ENCODE results near the gene PTPRD. TPM values are rescaled to one million over a fixed set of nuclear protein-coding genes. Genes with fewer than 3 reads are reported as not detected.

PTPRD gene
- total RNA-seq, 1 donor: 26.3 TPM

GRCh38 chr9:8571643-8572042, 2041.2 kb downstream of the PTPRD start:
- DNase-seq (ENCODE audit: low read depth): no peak
- H3K4me3 ChIP-seq (ENCODE audit: low read depth, low read length): no peak overlapping the region
- no peak for TF ChIP-seq CTCF (IDR thresholded peaks at IDR 0.05; ENCODE audit: insufficient read depth, low read depth, low read length)

GRCh38 chr9:8570776-8571175, 2042.0 kb downstream of the PTPRD start:
- TF ChIP-seq CTCF (IDR thresholded peaks at IDR 0.05; ENCODE audit: insufficient read depth, low read depth, low read length): no peak
- no peak for DNase-seq (ENCODE audit: low read depth)
- no peak overlapping the region for H3K4me3 ChIP-seq (ENCODE audit: low read depth, low read length)

- H3K4me3 ChIP-seq (ENCODE audit: low read depth, low read length): no peak overlapping the region
- no peak for DNase-seq (ENCODE audit: low read depth)
- no peak for TF ChIP-seq CTCF (IDR thresholded peaks at IDR 0.05; ENCODE audit: insufficient read depth, low read depth, low read length)
These were observed 2043.0 kb downstream of the PTPRD start for GRCh38 chr9:8569823-8570222.

GRCh38 chr9:8567963-8568579, 2044.7 kb downstream of the PTPRD start:
- DNase-seq (ENCODE audit: low read depth): no peak
- TF ChIP-seq CTCF (IDR thresholded peaks at IDR 0.05; ENCODE audit: insufficient read depth, low read depth, low read length): no peak
- no peak overlapping the region for H3K4me3 ChIP-seq (ENCODE audit: low read depth, low read length)

- DNase-seq (ENCODE audit: low read depth): no peak
- TF ChIP-seq CTCF (IDR thresholded peaks at IDR 0.05; ENCODE audit: insufficient read depth, low read depth, low read length): no peak
These were observed 2047.8 kb downstream of the PTPRD start for GRCh38 chr9:8564960-8565359.

GRCh38 chr9:8560560-8561525, 2052.0 kb downstream of the PTPRD start:
- TF ChIP-seq CTCF (IDR thresholded peaks at IDR 0.05; ENCODE audit: insufficient read depth, low read depth, low read length): no peak
- DNase-seq (ENCODE audit: low read depth): peak; percentile 43
- no peak overlapping the region for H3K4me3 ChIP-seq (ENCODE audit: low read depth, low read length)

More at GRCh38 chr9:8564960-8565359, 2047.8 kb downstream of the PTPRD start:
- H3K4me3 ChIP-seq (ENCODE audit: low read depth, low read length): no peak overlapping the region

Measured in fibroblast of villous mesenchyme (primary cell).